NCI-H1105 (cell line): Measurements from ENCODE around the gene ARHGAP45.
"Not testable (repeated sequence)": the region's sequence is repeated elsewhere in the genome, so short reads cannot be mapped to it uniquely, and the experiment has no call there.

Experiments used
- DNase-seq: peaks from one replicate; lab custom pipeline; 2025; lab: John Stamatoyannopoulos, UW

Gene ARHGAP45, protein sequence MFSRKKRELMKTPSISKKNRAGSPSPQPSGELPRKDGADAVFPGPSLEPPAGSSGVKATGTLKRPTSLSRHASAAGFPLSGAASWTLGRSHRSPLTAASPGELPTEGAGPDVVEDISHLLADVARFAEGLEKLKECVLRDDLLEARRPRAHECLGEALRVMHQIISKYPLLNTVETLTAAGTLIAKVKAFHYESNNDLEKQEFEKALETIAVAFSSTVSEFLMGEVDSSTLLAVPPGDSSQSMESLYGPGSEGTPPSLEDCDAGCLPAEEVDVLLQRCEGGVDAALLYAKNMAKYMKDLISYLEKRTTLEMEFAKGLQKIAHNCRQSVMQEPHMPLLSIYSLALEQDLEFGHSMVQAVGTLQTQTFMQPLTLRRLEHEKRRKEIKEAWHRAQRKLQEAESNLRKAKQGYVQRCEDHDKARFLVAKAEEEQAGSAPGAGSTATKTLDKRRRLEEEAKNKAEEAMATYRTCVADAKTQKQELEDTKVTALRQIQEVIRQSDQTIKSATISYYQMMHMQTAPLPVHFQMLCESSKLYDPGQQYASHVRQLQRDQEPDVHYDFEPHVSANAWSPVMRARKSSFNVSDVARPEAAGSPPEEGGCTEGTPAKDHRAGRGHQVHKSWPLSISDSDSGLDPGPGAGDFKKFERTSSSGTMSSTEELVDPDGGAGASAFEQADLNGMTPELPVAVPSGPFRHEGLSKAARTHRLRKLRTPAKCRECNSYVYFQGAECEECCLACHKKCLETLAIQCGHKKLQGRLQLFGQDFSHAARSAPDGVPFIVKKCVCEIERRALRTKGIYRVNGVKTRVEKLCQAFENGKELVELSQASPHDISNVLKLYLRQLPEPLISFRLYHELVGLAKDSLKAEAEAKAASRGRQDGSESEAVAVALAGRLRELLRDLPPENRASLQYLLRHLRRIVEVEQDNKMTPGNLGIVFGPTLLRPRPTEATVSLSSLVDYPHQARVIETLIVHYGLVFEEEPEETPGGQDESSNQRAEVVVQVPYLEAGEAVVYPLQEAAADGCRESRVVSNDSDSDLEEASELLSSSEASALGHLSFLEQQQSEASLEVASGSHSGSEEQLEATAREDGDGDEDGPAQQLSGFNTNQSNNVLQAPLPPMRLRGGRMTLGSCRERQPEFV

DNA sequence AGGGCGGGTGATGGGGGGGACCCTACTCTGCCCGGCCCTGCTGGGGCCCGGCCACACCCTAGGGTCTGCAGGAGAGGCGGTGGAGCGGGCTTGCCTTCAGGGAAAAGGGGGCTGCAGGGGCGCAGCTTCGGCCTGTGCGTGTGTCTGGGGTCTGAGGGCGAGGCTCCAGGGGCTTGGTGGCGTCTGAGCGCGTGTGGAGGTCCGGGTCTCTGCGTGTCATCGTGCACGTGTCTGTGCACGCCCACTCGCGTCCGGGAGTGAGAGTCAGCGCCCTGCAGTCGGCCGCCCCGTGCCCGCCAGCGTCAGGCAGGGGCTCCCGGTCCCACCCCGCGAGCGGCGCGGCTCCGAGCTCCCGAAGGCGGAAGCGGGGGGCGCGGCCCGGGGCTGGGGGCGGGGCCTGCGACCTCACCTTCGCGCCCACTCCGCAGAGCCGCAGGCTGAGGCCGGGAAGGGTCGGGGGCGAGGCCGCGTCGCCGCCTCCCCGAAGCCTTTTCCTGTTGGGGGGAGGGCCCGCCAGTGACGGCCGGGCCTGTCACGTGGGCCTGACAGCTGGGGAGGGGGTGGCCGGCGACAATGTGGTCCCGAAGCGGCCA is at the start of gene ARHGAP45:
ARHGAP45 (plus strand) TSS at position 420 of the 593 bp plus-strand sequence. CDS start 239 bp downstream, outside the sequence.
- no peak for DNase-seq

DNA sequence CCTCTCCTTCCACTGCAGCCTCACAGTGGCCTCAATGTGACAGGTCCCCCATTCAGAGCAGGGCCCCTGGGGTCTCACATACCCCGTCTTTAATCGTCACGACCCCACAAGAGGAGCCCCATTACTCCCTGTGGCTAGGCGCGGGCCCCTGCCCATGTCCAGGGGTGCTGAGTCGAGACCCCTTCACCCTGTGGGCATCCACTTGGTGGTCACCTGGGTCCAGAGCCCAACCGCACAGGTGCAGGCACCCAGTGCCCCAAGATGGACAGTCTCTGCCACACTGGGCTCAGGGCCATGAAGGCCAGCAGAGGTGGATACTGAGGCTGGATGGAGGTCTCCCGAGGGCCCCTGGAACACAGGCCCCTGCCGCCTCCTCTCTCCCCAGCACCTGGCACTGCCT is 49.1 kb upstream of the ARHGAP45 start:
- DNase-seq, result no peak

DNA sequence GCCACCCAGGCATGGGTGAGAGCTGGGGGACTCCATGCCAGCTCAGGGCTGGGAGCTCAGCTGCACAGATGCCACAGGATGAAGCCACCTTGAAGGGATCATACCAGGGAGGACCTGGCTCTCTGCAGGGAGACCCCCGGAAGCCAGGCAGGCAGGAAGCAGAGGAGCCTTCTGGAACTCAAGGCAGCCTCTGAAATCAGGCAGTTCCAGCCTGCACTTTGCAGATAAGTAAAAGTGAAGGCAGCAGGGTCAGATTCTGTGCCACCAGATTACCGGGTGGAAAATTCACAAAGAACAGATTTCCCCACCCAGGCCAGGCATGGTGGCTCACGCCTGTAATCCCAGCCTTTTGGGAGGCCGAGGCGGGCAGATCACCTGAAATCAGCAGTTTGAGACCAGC is 48.6 kb upstream of the ARHGAP45 start:
- DNase-seq, result no peak

- no peak for DNase-seq
Observed at GRCh38 chr19:1018932-1019615, 47.9 kb upstream of the ARHGAP45 start.

GRCh38 chr19:1019616-1019961 is 47.4 kb upstream of the ARHGAP45 start:
- DNase-seq, result no peak

DNA sequence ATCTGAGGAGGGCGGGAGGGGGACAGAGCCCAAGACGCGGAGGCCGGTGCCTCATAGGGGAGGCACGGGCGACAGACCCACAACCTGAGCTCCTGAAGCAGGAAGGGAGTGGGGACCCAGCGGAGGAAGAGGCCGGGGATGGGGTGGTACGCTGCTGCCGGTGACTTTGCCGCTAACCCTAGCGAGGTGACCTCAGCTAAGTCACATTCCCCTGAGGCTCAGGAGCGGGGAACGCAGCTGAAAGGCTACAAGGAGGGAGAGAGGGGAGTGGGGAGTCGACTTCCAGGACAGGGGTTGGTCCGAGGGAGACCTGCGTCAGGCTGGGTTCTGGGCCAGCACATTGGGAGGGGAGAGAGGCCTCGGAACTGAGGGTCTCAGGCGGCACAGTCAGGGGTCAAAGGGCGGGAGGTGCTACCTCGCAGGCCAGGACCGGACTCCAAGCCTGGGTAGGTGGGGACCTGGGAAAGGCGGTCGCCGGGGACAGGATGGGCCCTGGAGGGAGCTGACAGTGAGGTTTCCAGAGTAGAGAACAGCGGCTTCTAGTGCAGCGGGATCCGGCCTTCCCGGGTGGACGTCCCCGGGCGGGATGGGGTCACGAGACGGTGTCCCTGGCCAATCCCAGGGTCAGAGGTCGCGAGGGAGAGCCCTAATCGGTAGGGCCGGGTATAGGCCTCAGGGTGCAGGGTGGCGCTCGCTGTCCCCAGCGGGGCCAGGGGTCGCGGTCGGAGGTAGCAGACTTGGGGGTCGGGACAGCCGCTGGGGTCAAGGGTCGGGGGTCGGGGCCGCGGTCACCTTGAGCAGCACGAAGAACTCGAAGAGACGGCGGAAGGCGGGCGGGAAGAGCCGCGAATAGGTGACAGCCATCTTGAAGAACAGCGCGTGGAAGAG is 46.7 kb upstream of the ARHGAP45 start:
- DNase-seq, result no peak

DNA sequence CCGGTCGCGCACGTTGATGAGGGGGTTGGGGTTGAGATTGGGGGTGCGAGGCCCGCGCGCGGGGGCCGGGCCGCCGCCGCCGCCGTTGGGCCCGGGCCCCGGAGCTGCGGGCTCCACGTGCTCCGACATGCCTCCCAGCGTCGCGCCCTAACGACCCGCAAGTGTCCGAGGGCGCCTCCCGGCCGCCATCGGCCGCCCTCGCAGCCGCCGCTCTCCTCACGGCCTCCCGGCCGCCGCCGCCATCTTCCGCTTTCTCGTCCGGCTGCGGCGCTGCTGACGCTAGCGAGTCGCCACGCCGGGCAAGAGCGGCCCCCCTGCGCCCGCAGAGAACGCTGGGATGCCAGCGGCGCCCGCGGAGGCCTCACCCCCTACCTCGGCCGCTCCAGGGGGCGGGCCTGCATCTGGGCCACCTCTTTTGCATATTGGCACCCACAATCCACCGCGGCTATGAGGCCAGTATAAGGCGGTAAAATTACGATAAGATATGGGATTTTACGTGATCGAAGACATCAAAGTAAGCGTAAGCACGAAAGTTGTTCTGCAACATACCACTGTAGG is 46.0 kb upstream of the ARHGAP45 start, which contains the start of gene TMEM259:
TMEM259 (minus strand) TSS at position 256 of the 558 bp plus-strand sequence; CDS start at position 129, 127 bp downstream.
- peak; percentile 97 for DNase-seq

DNA sequence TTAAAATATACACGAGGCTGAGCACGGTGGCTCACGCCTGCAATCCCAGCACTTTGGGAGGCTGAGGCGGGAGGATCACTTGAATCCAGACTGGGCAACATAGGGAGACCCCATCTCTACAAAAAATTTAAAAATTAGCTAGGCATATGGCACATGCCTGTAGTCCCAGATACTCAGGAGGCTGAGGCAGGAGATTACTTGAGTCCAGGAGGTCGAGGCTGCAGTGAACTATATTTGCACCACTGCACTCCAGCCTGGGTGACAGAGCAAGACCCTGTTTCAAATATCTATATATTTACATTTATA is 43.1 kb upstream of the ARHGAP45 start:
- DNase-seq, result not testable (repeated sequence)

- DNase-seq, result not testable (repeated sequence)
Observed at GRCh38 chr19:1025080-1025479, 41.9 kb upstream of the ARHGAP45 start.

- no peak for DNase-seq
Observed at GRCh38 chr19:1025960-1026782, 40.8 kb upstream of the ARHGAP45 start, which contains the start of gene CNN2. Gene CNN2 (plus strand): TSS chr19:1026608. CDS start chr19:1026662, 54 bp downstream.

DNA sequence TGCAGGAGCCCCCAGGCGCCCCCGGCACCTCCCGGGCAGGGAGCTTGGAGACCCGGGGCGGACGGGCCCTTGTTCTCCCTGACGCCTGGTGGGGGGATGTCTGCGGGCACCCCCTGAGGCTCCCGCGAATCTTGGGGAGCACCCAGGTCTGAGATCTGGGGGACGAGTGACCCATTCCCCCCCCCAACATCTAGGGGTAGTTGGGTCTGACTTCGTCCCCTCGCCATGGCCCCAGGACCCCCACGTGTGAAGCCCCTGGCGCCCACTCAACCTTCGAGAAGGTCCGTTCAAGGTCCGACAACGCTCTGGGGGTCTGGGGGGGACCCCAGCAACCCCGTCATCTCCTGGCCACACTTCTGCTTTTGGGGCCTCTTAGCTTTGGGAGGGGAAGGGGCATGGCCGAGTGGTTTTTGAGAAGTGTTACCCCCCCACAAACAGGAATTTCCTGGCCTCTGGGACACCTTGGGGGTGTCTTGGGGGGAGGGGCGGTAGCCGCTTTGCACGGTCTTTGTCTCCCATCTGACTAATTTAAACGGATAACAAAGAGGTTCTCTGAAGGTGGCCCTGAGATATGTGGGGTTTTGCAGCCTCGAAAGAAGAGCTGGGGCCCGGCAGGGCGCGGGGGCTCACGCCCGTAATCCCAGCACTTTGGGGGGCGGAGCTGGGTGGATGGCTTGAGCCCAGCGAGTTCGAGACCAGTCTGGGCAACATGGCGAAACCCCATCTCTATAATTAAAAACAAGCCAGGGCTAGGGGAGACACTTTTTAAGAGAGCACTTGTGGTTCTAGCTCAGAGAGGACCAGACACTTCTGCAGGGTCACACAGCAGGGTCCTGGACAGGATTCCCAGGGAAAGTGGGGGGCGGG is 40.0 kb upstream of the ARHGAP45 start:
- no peak for DNase-seq

- DNase-seq, result no peak
Observed at GRCh38 chr19:1027650-1028061, 39.3 kb upstream of the ARHGAP45 start.

GRCh38 chr19:1028062-1028926 is 38.7 kb upstream of the ARHGAP45 start:
- no peak for DNase-seq

- DNase-seq, result no peak
Observed at GRCh38 chr19:1032264-1032867, 34.6 kb upstream of the ARHGAP45 start.

DNA sequence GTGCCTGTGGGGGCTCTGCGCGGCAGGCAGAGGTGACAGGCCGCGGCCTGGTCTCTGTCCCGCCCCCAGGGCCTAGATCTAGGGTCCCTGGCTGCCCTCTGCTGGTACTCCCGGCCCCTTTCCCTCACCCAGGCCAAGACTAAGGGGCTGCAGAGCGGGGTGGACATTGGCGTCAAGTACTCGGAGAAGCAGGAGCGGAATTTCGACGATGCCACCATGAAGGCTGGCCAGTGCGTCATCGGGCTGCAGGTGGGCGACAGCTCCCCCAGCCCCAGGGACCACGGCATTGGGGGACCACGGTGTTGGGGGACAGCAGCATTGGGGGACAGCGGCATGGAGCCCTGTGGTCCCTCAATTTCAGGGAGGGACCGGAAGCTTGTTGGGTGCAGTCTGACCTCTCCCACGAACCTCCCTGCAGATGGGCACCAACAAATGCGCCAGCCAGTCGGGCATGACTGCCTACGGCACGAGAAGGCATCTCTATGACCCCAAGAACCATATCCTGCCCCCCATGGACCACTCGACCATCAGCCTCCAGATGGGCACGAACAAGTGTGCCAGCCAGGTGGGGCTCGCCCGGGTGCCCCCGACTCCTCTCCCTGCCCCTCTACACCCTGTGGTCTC is 30.9 kb upstream of the ARHGAP45 start:
- no peak for DNase-seq

DNA sequence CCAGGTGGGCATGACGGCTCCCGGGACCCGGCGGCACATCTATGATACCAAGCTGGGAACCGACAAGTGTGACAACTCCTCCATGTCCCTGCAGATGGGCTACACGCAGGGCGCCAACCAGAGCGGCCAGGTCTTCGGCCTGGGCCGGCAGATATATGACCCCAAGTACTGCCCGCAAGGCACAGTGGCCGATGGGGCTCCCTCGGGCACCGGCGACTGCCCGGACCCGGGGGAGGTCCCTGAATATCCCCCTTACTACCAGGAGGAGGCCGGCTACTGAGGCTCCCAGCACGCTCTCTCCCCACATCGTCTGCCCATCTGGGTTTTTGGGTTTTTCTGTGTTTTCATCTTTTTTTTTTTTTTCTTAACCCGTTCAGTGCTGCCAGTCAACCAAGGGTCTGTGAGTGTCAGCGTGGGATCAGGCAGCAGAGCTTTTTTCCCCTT is 29.3 kb upstream of the ARHGAP45 start:
- no peak for DNase-seq
